GM12874 (cell line): ENCODE results near the gene B4GALT2.

Experiments used
- CTCF ChIP-seq: IDR thresholded peaks from 2 replicates; pipeline ENCODE4 v1.5.1; 2011; ENCODE audit warnings: low read depth, mild to moderate bottlenecking, control low read depth, low read length, moderate library complexity; ENCODE audit not compliant: insufficient read depth

B4GALT2 gene

DNA sequence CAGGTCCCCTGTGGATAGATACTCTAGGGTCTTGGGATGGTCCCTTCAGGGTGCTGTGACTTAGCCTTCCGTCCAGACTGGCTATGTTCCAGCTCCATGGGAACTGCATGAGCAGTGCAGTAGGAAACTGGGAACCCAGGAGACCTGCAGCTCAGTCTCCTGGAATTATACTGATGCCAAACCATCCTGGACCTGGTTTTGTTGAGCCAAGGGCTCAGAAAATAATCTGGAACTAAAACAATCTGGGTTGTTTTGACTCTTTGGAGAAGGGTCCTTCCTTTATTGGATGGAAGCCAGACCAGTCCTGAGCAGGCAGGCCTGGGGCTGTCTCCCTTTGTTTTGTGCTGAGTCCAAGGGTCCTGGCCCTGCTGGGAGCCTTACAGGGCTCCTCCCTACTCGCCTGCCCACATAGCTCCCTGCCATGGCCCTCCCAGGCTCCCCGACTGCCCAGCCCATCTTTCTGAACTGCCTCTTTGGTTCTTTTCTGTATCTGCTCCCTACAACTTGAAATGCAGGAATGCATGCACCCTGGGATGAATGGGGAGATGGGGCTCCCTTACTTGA lies 31.1 kb upstream of the B4GALT2 start:
- TF ChIP-seq CTCF = no peak

DNA sequence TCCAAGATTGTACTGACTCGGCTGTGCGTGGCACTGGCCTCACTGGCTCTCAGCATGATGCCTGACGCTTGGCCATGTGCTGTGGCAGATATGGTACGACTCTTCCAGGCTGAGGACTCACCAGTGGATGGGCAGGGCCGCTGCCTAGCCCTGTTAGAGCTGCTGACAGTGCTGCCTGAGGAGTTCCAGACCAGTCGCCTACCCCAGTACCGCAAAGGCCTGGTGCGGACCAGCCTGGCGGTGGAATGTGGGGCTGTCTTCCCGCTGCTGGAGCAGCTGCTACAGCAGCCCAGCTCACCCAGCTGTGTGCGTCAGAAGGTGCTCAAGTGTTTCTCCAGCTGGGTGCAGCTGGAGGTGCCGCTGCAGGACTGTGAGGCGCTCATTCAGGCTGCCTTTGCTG lies 29.3 kb upstream of the B4GALT2 start:
- no peak for TF ChIP-seq CTCF

DNA sequence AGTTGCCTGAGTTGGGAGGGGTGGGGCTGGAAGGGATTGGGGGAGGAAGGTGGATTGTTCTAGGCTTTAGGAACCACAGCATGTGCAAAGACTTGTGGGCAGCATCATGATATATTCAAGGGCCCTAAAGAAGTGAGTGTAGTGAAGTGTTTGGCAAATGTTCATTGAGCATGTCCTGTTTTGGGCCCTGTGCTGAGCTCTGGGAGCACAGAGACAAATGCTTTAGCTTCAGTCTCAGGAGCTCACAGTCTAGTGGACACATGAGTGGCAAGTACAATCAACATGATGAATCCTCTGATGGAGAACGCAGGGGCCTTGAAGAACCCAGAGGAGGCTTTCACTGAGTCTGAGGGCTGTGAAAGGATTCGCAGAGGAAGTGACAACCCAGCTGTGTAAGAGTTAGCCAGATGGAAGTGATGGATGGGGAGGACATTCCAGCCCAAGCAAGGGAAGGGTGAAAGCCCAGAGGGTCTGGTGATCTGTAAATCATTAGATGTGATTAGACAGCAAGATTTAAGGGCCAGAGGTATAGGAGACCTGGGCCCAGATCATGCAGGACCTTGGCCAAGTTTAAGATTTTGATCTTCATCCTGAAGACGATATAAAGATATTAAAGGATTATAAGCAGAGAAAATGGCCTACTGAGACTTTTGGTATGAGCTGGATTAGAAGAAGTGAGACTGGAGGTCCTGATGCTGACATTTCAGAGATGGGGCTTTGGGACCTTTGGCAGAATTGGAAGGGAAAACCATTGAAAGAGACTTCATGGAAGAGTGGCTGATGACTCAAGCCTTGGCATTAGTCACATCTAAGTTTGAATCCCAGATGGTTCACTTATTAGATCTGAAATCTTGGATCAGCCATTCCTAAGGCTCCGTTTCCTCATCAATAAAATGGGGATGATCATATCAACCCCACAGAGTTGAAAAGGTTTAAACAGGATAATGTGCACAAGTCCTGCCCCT lies 27.7 kb upstream of the B4GALT2 start:
- TF ChIP-seq CTCF = no peak

- TF ChIP-seq CTCF = no peak
These were observed 26.2 kb upstream of the B4GALT2 start for GRCh38 chr1:43952731-43953346.

- no peak for TF ChIP-seq CTCF
These were observed 25.6 kb upstream of the B4GALT2 start for GRCh38 chr1:43953361-43953760.

DNA sequence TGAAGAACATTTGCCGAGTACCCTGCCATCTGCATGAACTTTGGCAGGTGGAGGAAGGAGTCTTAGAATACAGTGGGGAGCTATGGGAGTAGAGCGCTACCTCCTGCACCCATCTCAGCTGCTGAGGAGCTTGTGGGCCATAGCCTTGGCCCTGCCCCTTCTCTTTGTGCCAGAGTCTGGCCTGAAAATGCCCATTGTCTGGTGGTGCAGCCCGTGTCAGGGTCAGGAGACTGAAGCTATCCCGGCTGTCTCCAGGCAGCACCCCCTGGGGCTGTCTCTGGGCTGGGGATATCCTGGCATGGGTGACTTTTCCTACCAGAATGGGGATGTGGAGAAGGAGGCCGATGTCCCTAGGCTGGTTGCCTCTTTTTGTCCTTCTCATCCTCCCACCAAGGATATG lies 25.0 kb upstream of the B4GALT2 start:
- no peak for TF ChIP-seq CTCF

- no peak for TF ChIP-seq CTCF
These were observed 22.8 kb upstream of the B4GALT2 start for GRCh38 chr1:43956234-43956633.
